Transverse colon (tissue), 4 donors: ENCODE measurements around the gene BRIP1.

ENCODE experiments used
- CTCF ChIP-seq, 5 experiments: fragments of 200-600 bp in 3 of 5; fragments of 450-650 bp in 2 of 5; sonication (generic) in 3 of 5; IDR thresholded peaks; 1 replicate in 2 of 5; 2 replicates in 3 of 5; pipeline ENCODE4 v1.5.1; 2016 to 2017; ENCODE audit warnings: antibody characterized with exemption in 5 of 5, inconsistent platforms in 3 of 5, mild to moderate bottlenecking in 2 of 5, moderate library complexity in 1 of 5
- POLR2AphosphoS5 ChIP-seq, 3 donors: sonication (generic); formaldehyde crosslinking; IDR thresholded peaks; one replicate each; pipeline ENCODE4 v1.6.1; 2016; ENCODE audit warnings: antibody characterized with exemption in 3 of 3

- TF ChIP-seq CTCF (IDR thresholded peaks at IDR 0.05) (no peak), POLR2AphosphoS5 (IDR thresholded peaks at IDR 0.05) (no peak)
Measured at GRCh38 chr17:61813211-61813610, 50.1 kb downstream of the BRIP1 start.
